HepG2 (cell line): ENCODE results near the gene WNT6. TPM values are rescaled to one million over a fixed set of nuclear protein-coding genes. Genes with fewer than 3 reads are reported as not detected.

Source experiments
- ATAD3A ChIP-seq: sonication (generic); formaldehyde crosslinking; IDR thresholded peaks from 2 replicates; pipeline ENCODE4 v1.4.0; 2020; ENCODE audit warnings: missing genetic modification reagents
- CBX5 ChIP-seq: sonication (generic); formaldehyde crosslinking; IDR thresholded peaks from 2 replicates; pipeline ENCODE4 v1.4.0; 2020; ENCODE audit warnings: missing genetic modification reagents, borderline replicate concordance
- GABPB1 ChIP-seq: IDR thresholded peaks from 2 replicates; pipeline ENCODE4 v1.6.1; 2016; ENCODE audit warnings: mild to moderate bottlenecking, missing genetic modification reagents, moderate library complexity, missing compliant biosample characterization
- KAT8 ChIP-seq: IDR thresholded peaks from 2 replicates; pipeline ENCODE4 v1.6.1; 2016; ENCODE audit warnings: missing genetic modification reagents, missing compliant biosample characterization
- MYPOP ChIP-seq: sonication (generic); formaldehyde crosslinking; IDR thresholded peaks from 2 replicates; pipeline ENCODE4 v1.8.1; 2023; ENCODE audit warnings: mild to moderate bottlenecking, moderate library complexity, missing genetic modification reagents
- PPARG ChIP-seq: conservative IDR thresholded peaks from 2 replicates; pipeline ENCODE4 v1.6.1; 2016; ENCODE audit warnings: missing biosample characterization, missing genetic modification reagents
- PRMT3 ChIP-seq: sonication (generic); formaldehyde crosslinking; IDR thresholded peaks from 2 replicates; pipeline ENCODE4 v1.8.1; 2022; ENCODE audit warnings: low read depth, mild to moderate bottlenecking, moderate library complexity, missing genetic modification reagents, borderline replicate concordance
- RAD51 ChIP-seq: fragments of 450-650 bp; IDR thresholded peaks from 2 replicates; pipeline ENCODE4 v1.6.1; 2016; ENCODE audit warnings: borderline replicate concordance
- RNF219 ChIP-seq: sonication (generic); formaldehyde crosslinking; IDR thresholded peaks from 2 replicates; pipeline ENCODE4 v1.5.0; 2020; ENCODE audit warnings: mild to moderate bottlenecking, missing genetic modification reagents
- SALL1 ChIP-seq: sonication (generic); formaldehyde crosslinking; IDR thresholded peaks from 2 replicates; pipeline ENCODE4 v1.8.0; 2022; ENCODE audit warnings: mild to moderate bottlenecking, missing genetic modification reagents
- SP1 ChIP-seq, 2 experiments: fragments of 450-650 bp in 1 of 2; sonication (generic) in 1 of 2; formaldehyde crosslinking in 1 of 2; IDR thresholded peaks; 2 replicates each; pipeline versions ENCODE4 v1.4.0 to v1.6.1; 2016 to 2020; ENCODE audit warnings: missing genetic modification reagents in 1 of 2
- TFAP4 ChIP-seq: sonication (generic); IDR thresholded peaks from 2 replicates; pipeline ENCODE4 v1.6.1; 2016; ENCODE audit warnings: low read depth, borderline replicate concordance
- THAP11 ChIP-seq: IDR thresholded peaks from 2 replicates; pipeline ENCODE4 v1.6.1; 2016; ENCODE audit warnings: missing biosample characterization, missing genetic modification reagents
- ZBED4 ChIP-seq: sonication (generic); formaldehyde crosslinking; IDR thresholded peaks from 2 replicates; pipeline ENCODE4 v1.4.0; 2020; ENCODE audit warnings: missing genetic modification reagents, borderline replicate concordance
- ZBTB46 ChIP-seq: sonication (generic); formaldehyde crosslinking; IDR thresholded peaks from 2 replicates; pipeline ENCODE4 v1.4.0; 2020; ENCODE audit warnings: mild to moderate bottlenecking, missing genetic modification reagents, borderline replicate concordance
- ZNF160 ChIP-seq: sonication (generic); formaldehyde crosslinking; IDR thresholded peaks from 2 replicates; pipeline ENCODE4 v1.8.0; 2022; ENCODE audit warnings: mild to moderate bottlenecking, inconsistent platforms, missing genetic modification reagents
- ZNF597 ChIP-seq: sonication (generic); formaldehyde crosslinking; IDR thresholded peaks from 2 replicates; pipeline ENCODE4 v1.5.0; 2020; ENCODE audit warnings: missing genetic modification reagents
- ZNF772 ChIP-seq: sonication (generic); formaldehyde crosslinking; IDR thresholded peaks from 2 replicates; pipeline ENCODE4 v1.5.0; 2020; ENCODE audit warnings: mild to moderate bottlenecking, missing genetic modification reagents
- ZNF777 ChIP-seq: sonication (generic); formaldehyde crosslinking; IDR thresholded peaks from 2 replicates; pipeline ENCODE4 v1.4.0; 2020; ENCODE audit warnings: missing genetic modification reagents
- ZSCAN12 ChIP-seq: sonication (generic); formaldehyde crosslinking; IDR thresholded peaks from 2 replicates; pipeline ENCODE4 v1.9.0; 2021; ENCODE audit warnings: mild to moderate bottlenecking, missing genetic modification reagents
- polyA plus RNA-seq, 8 experiments: library from polyadenylated mRNA; depleted of rRNA in 3 of 8; stranded (reverse) in 7 of 8; unstranded in 1 of 8; fragments of >200 nt; fragmentation: Illumina TruSeq in 4 of 8; extraction: Trizol in 4 of 8; gene quantifications; 2 replicates each; pipeline versions ENCODE4 v1.2.1 to v1.2.3, GENCODE V29; 2011 to 2016; ENCODE audit warnings: low read depth in 4 of 8, missing spikeins in 1 of 8, mixed read lengths in 1 of 8; ENCODE audit not compliant: insufficient read depth in 1 of 8
- total RNA-seq, 5 experiments: library from RNA; depleted of rRNA; stranded (reverse); fragments of >200 nt; fragmentation: Illumina TruSeq; extraction: Trizol; gene quantifications; 2 replicates each; pipeline ENCODE4 v1.2.3, GENCODE V29; 2016; ENCODE audit warnings: low read depth in 1 of 5

Gene WNT6
- total and polyA plus RNA-seq, 2 of the 13 experiments (the other 11 are each of a cell fraction or from before 2014, with no cell fraction given), result 0.20 TPM; not detected in 1

- no peak for TF ChIP-seq ZBED4 (CRISPR knock-in tag)
- TF ChIP-seq TFAP4, result no peak
- TF ChIP-seq CBX5 (CRISPR knock-in tag), result no peak
- no peak for TF ChIP-seq ZBTB46
- no peak for TF ChIP-seq ATAD3A (CRISPR knock-in tag)
- TF ChIP-seq PRMT3 (CRISPR knock-in tag), result no peak
- 0 out of 2 replicates have a peak, but pooled peaks have one; percentile 20 for TF ChIP-seq SALL1 (CRISPR knock-in tag)
- no peak for TF ChIP-seq ZNF160 (CRISPR knock-in tag)
- TF ChIP-seq ZNF597 (CRISPR knock-in tag), result no peak
- no peak for TF ChIP-seq MYPOP (CRISPR knock-in tag)
- TF ChIP-seq RAD51, result no peak
- no peak for TF ChIP-seq ZNF772 (CRISPR knock-in tag)
- no peak for TF ChIP-seq PPARG (CRISPR knock-in tag)
- TF ChIP-seq THAP11 (CRISPR knock-in tag), result no peak
- TF ChIP-seq GABPB1, result peak; percentile 64; the same call in 1 of the 2 replicates
- TF ChIP-seq ZSCAN12 (CRISPR knock-in tag), result no peak
- TF ChIP-seq KAT8 (CRISPR knock-in tag), result no peak
- TF ChIP-seq SP1 (IDR thresholded peaks at IDR 0.05), result no peak
- no peak for TF ChIP-seq SP1 (CRISPR knock-in tag; IDR thresholded peaks at IDR 0.05)
- TF ChIP-seq RNF219 (CRISPR knock-in tag), result no peak
- TF ChIP-seq ZNF777 (CRISPR knock-in tag), result 0 out of 2 replicates have a peak, but pooled peaks have one; percentile 16
These were observed 11.4 kb downstream of the WNT6 start (continued) for GRCh38 chr2:218870984-218871344.
